ENCODE results near the gene ZCCHC14. TPM values are rescaled to one million over a fixed set of nuclear protein-coding genes. Genes with fewer than 3 reads are reported as not detected.
"Not testable (repeated sequence)": the region's sequence is repeated elsewhere in the genome, so short reads cannot be mapped to it uniquely, and the experiment has no call there.

ZCCHC14 gene
- total RNA-seq, 1 donor = 7.0 TPM

DNA sequence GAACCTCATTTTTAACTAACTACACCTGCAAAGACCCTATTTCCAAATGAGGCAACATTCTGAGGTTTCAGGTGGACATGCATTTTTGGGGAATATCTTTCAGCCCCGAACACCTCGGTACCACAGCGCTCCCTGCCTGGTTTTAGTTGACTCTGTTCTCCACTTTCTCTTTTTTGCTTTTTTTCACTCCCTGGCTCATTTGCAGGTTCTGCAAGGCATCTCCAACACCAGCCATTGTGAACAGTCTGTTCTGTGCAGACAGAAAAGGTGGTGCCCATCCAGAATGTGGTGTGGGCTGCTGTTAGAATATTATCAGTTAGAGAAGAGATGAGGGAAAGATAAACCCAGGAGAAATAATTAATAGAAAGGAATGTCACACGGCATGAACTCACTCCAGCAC lies 32.5 kb upstream of the ZCCHC14 start:
- DNase-seq (ENCODE audit: low read depth in 2 of 3, low spot score in 2 of 3) = no peak

DNA sequence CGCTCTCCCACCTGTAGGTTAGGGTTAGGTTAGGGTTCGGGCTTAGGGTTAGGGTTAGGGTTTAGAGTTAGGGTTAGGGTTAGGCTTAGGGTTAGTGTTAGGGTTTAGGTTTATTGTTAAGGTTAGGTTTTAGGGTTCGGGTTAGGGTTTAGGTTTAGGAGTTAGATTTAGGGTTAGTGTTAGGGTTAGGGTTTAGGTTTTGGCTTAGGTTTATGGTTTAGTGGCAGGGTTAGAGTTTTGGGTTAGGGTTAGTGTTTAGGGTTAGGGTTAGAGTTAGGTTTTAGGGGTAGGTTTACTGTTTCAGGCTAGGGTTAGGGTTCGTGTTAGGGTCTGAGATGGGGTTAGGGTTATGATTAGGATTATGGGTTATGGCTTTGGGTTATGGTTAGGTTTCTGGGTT lies 31.6 kb upstream of the ZCCHC14 start:
- DNase-seq (ENCODE audit: low read depth in 2 of 3, low spot score in 2 of 3) = no peak

DNA sequence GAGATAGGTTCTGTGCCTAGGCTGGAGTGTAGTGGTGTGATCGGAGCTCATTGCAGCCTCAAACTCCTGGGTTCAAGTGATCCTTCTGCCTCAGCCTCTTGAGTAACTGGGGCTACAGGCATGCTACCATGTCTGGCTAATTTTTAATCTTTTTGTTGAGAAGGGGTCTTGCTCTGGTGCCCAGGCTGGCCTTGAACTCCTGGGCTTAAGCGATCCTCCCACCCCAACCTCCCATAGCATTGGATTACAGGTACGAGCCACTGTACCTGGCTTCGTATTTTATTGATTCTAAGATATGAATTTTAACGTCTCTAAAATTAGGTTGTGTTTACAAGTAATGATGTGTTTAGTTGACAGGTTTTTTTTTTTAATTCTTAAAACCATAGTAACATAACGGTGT lies 30.8 kb upstream of the ZCCHC14 start:
- DNase-seq (ENCODE audit: low read depth in 2 of 3, low spot score in 2 of 3) = not testable (repeated sequence)

DNA sequence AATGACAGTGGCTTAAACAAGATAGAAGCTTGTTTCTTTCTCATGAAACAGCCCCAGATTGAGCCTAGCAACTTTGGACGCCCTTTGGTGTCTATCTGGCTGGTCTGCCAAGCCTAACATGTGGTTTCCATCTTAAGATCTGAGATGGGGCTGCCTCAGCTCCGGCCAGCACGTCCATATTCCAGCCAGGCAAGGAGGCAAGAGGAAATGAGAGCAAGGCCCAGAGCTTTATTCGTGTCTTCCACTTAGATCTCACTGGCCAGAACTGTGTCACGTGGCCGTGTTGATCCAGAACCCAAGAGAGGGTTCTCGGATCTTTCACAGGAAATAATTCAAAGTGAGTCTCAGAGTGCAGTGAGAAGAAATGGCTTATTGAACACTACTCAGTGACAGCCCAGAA lies 28.9 kb upstream of the ZCCHC14 start:
- not testable (repeated sequence) for DNase-seq (ENCODE audit: low read depth in 2 of 3, low spot score in 2 of 3)

DNA sequence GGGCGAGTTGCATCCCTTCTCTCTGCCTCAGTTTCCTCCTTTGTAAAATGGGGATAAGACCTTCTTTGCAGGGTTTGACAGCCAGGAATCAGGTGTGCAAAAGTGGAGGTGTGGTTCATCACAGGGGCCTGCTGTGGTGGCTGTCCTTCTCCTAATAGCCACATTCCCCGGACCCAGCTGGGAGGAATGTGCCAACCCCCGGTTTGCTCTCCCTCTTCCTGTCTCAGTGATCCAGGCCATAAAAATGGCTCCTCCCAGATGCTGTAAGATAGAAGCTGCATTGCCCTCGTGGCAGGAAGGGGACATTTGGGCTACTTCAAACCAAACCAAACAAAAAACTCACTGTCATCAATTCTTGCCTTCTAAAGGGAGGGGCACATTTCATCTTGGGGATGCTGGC lies 26.3 kb upstream of the ZCCHC14 start:
- not testable (repeated sequence) for DNase-seq (ENCODE audit: low read depth in 2 of 3, low spot score in 2 of 3)

DNA sequence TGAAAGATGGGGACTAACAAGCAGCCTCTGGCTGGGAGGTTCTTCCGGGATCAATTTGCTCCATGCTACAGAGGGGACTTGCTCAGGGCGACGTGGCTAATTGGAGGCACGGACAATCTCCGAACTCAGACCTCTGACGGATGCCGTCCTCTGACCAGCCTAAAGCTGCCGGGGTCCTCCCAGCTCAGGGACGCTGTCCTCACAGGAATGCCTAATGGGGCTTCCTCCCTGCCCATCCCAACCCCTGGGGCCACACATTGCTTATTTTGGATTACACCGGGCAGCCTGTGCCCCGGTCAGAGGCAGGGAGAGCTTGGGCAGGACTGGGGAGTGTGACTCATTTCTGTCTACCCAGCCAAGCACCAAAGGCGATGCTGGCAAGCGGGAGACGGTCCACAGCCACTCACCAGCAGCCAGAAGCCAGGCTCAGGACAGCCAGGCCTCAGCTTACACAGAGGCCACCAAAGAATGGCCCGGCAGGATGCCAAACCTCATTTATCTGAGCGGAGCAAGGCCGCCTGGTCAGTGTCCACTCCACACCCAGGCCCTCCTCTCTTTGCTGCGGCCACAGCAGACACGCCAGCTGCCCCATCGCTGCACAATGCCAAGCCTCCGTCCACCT lies 25.7 kb upstream of the ZCCHC14 start:
- not testable (repeated sequence) for DNase-seq (ENCODE audit: low read depth in 2 of 3, low spot score in 2 of 3)

DNA sequence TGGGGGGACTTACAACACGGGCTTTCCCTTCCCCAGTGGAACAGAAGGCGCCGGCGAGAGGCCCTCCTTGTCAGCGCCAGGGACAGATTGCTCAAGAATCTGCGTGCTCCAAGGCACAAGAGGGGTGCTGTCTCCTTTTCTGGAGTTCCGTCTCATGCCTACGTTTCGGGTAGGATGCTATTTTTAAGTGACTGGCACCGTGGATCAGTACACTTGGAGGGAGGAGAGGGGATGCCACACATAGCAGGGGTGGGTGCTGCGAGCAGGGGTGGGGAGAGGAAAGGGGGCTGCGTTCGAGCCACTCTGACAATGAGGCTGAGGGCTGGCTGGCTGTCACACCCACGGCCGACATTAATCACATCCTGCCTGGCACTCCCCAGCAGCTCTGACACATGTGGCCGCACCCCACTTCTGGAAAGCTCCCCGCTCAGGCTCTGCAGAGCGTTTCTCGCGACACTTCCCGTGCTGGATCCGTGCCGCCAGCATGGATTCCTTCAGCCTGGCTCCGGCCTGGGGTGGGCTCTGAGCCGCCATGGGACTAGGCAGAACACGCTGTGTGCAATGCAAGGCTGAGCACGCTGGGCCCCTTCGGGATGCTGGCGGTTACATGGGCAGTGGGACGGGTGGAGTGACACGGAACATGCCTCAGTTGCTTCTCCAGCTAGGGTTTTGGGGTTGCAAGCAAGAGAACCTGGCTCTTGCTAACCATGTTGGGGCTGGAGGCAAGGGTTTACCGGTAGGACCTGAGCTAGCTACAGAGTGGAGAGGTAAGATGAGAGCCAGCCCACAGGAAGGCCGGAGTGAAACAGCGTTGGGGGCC lies 25.0 kb upstream of the ZCCHC14 start:
- DNase-seq (ENCODE audit: low read depth in 2 of 3, low spot score in 2 of 3) = not testable (repeated sequence)

DNA sequence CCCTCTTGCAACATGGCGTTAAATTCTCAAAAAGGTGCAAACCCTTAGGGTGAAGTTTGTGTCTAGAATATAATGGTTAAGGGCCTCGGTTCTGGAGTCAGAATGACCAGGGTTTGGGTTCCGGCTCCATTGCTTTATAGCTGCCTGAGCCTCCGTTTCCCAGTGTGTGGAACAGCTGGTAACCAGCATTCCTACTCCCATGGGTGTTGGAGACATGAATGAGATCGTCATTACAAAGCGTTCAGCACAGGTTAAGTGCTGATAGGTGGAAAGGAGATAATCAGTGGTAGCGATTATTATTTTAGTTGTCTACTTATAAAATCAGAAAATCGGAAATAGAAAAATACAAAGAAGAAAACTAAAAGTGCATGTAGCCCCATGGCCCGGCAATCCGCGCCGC lies 23.5 kb upstream of the ZCCHC14 start:
- no peak for DNase-seq (ENCODE audit: low read depth in 2 of 3, low spot score in 2 of 3)

DNA sequence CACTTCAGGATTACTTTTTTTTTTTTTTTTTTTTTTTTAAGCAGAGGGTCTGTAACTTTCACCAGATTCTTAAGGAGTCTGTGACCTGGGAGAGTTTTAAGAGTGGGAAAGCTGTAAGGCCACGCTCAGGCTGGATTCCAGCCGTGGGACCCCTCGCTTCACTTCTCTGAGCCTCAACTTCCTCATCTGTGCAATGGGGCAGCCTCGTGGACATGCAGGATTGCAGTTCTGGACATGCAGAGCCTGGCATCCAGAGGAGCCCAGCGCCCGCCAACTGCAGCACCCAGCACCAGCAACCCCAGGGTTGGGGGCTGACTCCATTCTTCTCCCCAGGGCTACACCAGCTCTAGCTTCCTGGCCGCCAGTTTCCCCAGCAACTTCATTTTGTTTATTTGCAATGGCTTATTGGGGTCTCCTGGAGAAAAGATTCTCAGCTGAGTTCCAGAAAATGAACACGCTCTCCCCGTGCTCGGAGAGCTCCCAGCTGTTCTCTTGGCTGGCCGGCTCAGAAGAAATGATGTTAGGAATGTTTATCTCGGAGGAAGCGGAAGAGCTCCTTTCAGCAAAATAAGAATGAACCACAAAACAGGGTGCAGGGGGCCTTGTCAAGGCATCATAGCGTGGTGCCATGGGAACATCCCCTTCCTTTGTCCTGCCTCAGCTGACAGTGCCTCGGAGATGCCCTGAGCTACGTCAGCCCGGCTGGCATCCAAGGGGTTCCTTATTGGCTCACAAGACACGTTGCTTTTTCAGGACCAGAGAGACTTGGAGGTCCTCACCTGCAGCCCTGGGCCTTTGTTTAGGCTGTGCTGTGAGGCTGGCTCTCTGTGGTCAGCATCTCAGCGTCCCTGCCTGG lies 22.9 kb upstream of the ZCCHC14 start:
- DNase-seq (ENCODE audit: low read depth in 2 of 3, low spot score in 2 of 3) = no peak

DNA sequence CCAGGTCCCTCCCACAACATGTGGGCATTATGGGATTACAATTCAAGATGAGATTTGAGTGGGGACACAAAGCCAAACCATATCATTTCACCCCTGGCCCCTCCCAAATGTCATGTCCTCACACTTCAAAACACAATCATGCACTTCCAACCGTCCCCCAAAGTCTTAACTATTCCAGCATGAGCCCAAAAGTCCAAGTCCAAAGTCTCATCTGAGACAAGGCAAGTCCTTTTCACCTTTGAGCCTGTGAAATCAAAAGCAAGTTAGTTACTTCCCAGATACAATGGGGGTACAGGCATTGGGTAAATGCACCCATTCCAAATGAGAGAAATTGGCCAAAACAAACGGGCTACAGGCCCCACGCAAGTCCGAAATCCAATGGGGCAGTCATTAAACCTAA lies 17.0 kb upstream of the ZCCHC14 start:
- DNase-seq (ENCODE audit: low read depth in 2 of 3, low spot score in 2 of 3) = not testable (repeated sequence)

DNA sequence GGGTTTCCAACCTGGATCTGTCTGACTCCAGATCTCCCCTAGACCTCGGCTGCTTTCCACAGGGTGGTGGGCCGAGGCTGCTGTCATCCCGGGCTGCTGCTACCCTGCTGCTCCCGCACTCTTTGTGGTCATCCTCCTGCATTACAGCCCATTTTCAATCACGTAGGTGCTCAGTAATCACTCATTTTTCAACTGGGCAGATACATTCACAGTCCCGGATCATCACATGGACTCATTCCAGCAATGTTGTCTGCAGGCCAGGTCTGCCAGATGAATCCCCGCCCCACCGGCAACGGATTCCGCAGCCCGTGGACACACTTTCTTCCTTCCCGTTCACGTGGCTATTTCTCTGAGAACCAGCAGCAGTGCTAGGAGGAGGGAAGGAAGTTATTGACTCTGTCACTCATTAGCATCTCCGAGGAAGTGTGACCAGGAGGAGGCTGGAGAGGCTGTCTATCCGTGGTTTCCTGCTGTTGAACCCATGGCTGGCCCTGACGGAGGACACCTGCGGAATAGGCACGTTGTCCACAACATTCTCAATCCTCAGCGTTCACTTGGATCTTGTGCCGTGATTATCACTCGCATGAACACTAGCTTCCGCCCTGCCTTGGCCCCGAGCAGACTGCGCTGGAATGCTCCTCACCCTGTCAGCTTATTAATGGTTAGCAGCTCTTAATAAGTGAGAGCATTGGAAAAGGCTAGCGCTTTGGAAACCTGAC lies 14.7 kb upstream of the ZCCHC14 start:
- DNase-seq (ENCODE audit: low read depth in 2 of 3, low spot score in 2 of 3) = peak in 1 of 3 donors; percentile 22

DNA sequence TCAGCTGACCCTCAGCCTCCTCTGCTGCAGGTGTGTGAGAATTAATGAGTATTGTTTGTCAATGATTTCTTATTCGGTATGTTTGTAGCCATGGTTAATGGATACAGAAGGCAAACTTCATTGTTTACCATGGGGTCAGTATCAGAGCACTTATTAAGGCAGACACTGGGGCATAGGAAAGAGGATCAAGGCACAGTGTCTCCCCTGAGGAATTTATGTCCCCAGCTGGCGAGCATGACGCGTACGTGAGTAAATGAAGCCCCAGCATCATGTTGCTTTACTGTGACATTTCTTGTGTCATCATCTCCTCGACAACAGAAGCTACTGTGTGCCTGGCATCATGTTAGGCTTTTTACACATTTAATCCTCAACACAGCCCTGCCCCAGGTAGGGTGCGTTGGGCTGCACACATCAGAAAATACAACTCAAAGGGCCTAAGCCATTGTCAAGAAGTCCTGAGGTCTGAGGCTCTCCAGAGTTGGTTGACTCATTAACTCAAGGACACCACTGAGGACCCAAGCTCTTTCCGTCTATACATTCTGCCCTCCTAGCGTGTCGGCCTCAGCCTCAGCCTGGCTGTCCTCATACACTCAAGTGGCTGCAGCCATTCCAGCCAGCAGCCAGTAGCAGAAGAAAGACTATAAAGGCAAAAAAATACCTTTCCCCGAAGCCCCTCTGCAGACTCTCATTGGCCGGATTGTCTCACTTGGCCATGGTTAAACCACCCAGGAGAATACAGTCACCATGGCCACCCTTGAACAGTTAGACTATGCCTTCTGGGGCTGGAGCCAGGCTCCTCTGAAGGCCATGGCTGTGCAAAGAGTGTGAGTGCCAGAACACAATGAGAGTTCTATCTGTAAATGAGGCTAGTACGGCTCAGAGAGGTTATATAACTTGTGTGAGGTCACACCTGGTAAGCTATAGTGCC lies 13.9 kb upstream of the ZCCHC14 start:
- DNase-seq (ENCODE audit: low read depth in 2 of 3, low spot score in 2 of 3) = no peak

DNA sequence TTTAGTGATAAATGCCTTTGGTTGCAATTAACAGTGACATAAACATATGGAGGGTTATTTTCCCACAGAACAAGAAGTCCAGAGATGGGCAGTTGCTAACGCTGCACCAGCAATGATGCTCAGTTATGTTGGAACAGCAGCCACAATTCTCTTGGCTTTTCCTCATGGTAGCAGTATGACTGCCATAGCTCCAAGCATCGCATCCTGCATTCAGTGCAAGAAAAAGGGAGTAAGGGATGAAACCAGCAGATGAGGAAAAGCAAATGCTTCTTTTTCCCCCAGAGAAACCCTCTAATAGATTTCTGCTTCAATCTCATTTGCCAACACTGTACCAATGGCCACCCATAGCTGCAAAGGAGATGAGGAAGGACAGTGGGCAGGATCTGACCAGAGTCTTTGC lies 13.0 kb upstream of the ZCCHC14 start:
- DNase-seq (ENCODE audit: low read depth in 2 of 3, low spot score in 2 of 3) = no peak

DNA sequence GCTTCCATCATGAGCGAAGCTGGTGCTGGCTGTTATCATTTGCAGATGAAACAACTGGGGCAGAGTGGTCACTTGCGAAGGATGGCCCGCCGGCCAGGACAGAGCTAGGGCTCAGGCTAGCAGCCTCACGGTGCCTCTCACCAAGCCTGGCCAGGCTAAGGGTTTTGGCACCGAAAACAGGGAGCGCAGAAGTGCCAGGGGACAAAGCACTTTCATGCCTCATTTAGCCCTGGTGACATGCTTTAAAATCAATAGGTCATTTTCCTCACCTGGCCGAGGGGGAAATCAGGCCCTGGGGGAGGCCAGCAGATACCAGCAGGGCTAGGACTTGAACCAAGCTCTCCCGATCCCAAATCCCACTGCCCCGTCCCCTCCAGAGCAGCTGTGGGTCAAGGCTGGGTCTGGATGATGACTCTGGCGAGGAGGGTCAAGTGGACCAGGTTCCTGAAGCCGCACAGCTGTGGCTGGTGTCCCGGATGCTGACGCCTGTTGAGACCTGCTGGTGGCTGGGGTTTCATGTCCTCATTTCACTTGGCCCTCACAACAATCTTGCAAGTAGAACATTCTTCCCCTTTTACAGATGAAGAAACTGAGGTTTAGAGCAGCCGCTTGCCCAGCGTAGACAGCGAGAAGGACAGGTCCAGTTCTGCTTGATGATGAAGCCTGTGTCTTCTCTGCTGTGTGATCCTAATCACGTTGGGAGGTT lies 10.6 kb upstream of the ZCCHC14 start:
- not testable (repeated sequence) for DNase-seq (ENCODE audit: low read depth in 2 of 3, low spot score in 2 of 3)

DNA sequence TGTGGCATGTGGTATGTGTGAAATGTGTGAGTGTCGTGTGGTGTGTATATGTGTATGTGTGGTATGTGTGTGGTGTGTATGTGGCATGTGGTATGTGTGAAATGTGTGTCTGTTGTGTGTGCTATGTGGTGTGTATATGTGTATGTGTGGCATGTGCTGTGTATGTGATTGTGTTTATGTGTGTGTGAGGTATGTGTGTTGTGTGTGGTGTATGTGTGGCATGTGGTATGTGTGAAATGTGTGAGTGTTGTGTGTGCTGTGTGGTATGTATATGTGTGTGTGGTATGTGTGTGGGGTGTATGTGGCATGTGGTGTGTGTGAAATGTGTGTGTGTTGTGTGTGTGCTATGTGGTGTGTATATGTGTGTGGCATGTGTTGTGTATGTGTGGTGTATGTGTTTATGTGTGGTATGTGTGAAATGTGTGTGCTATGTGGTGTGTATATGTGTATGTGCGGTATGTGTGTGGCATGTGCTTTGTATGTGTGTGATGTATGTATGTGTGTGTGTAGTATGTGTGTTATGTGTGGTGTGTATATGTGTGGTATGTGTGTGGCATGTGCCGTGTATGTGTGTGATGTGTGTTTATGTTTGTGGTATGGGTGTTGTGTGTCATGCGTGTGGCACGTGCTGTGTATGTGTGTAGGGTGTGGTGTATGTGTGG lies 9.6 kb upstream of the ZCCHC14 start:
- DNase-seq (ENCODE audit: low read depth in 2 of 3, low spot score in 2 of 3) = no peak

DNA sequence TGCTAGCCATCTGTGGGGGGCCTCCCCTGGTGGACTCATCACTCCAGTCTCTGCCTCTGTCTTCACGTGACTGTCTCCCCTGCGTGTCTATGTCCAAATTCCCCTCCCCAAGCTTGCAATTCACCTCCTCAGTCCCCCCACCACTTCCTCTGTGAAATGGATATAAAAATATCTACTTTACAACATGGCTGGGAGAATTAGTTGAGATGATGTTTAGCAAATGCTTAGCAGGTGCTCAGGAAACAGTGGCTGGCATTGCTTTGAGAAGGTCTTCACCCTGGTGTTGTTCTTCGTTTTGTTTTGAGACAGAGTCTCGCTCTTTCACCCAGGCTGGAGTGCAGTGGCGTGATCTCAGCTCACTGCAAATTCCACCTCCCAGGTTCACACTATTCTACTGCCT lies 8.3 kb upstream of the ZCCHC14 start:
- no peak for DNase-seq (ENCODE audit: low read depth in 2 of 3, low spot score in 2 of 3)

DNA sequence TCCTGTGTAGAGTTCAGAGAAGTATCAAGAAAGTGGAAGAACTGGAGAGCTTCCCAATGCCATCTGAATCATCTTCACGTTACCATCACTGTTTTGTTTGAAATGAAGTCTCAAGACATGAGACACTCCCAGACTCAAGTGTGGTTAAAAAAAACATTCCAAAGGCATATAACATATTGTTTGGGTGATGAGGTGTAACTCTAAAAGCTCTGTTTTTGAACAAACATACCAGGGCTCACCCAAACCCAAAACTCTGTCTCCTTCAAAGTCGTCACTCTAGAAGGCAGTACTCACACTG lies 6.3 kb upstream of the ZCCHC14 start:
- no peak for DNase-seq (ENCODE audit: low read depth in 2 of 3, low spot score in 2 of 3)

DNA sequence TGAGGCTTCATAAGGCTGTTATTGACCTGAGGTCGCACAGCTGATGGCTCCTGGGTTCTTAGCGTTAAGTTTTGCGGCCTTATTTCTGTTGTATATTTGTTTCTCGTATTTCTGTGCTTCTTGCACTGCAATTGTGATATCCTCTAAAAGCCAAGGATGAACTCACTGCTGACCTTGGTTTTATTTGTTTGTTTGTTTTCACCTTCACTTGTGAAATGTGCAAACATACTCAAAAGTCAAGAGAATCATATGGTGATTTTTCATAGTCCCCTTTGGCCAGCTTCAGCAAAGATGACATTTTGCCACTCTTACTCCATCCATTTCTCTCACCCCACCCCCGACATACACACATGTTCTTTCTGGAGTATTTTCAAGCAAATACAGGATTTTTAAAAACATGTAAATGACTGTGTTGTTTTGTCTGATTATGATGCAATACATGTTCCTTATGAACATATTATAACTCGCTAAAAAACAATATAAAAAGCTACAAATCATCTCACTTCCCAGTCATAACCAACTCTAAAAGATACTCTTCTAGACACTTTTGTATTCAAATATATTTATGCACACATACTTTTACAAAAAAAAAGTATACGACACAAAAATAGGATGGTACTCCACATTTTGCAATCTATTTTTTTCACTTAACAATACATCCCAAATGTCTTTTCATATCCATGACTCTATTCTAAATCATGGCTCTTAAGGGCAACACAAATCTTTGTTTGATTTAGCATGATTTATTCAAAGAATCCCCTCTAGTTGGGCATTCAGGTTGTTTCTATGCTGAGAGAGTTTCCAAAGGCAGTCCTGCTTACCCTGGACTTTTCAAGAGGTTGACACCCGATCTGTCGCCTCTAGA lies 5.7 kb upstream of the ZCCHC14 start:
- no peak for DNase-seq (ENCODE audit: low read depth in 2 of 3, low spot score in 2 of 3)
